HG02884 (cell line): ENCODE measurements around the gene VARS2.
"Not testable (repeated sequence)": the region's sequence is repeated elsewhere in the genome, so short reads cannot be mapped to it uniquely, and the experiment has no call there.

Experiments
- ATAC-seq: cut with Tn5 transposase; IDR thresholded peaks from one replicate; pipeline ENCODE4 v1.9.1; 2021; ENCODE audit warnings: mild to moderate bottlenecking, moderate library complexity; ENCODE audit not compliant: unreplicated experiment

The VARS2 gene

DNA sequence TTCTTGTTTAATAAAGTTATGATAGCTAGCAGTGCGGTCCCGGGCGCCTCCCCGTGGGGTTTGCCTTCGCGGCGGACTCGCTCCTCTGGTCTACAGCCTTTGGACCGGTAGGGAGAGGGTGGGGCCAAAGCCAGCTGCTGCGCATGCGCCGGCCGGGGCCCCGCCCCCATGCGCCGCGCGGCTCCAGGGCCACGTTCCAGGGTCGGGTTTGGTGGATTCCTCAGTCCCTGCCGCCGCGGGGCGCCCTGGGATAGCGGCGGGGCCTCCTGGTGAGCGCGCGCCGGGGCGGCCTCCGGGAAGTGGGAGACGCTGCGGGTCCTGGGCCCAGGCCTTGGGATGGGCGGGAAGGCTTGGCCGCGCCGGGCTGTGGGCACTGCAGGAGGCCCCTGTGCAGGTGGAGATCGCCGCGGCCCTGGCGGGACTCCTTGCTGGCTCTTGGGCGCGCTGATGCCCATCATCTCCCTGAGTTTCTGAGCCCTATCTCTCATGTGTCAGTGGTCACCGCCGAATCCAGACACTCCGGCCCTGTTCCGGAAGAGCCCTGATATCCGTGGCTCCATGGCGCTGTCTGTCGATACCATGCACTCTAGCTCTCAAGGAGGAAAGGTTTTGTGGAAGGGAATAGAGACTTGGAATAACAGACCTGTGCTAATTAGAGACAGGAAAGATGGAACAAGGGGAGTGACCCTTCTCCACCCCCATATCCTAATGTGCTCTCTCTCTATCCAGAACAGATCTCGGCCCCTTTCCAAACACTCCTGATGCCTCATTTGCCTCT lies at the start of gene VARS2:
Gene VARS2 (plus strand): TSS at position 163 of the 778 bp plus-strand sequence. CDS start 599 bp downstream, at position 762.
- peak; percentile 70 for ATAC-seq

- no peak for ATAC-seq
Measured at GRCh38 chr6:30864325-30864724, 49.7 kb upstream of the VARS2 start.

GRCh38 chr6:30869241-30869749 lies 44.7 kb upstream of the VARS2 start:
- not testable (repeated sequence) for ATAC-seq

DNA sequence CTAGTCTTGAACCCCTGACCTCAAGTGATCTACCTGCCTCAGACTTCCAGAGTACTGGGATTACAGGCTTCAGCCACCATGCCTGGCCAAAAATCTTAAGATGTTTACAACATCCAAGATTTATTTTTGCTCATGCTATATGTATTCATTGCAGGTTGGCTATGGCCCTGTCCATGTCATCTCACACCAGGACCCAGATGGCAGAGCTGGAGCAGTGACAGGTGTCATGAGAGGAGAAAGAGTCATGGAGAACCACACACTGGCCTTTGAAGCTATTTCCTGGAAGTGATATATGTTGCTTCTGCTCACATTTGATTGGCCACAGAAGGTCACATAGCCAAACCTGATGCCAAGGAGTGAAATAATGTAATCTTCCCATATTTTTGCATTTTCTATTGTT lies 43.5 kb upstream of the VARS2 start:
- ATAC-seq, result no peak

DNA sequence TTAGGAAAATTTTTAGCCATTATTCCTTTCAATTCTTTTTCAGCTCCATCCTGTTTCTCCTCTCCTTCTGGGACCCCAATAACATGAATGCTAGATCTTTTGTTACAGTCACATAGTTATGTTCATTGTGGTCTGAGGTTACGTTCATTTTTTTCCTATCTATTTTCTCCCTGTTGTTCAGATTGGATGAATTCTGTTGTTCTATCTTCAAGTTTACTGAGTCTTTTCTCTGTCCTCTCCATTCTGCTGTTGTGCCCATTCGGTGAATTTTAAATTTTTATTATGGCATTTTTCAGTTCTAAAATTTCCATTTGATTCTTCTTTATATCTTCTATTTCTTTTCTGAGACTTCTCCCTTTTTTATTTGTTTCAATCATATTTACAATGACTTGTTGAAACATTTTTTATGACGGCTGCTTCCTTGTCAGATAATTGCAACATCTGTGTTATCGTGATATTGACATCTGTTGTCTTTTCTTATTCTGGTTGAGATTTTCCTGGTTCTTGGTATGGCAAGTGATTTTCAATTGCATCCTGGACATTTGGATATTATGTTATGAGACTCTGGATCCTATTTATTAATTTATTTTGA lies 42.4 kb upstream of the VARS2 start:
- no peak for ATAC-seq

- ATAC-seq, result no peak
Measured at GRCh38 chr6:30873137-30873640, 40.8 kb upstream of the VARS2 start.

DNA sequence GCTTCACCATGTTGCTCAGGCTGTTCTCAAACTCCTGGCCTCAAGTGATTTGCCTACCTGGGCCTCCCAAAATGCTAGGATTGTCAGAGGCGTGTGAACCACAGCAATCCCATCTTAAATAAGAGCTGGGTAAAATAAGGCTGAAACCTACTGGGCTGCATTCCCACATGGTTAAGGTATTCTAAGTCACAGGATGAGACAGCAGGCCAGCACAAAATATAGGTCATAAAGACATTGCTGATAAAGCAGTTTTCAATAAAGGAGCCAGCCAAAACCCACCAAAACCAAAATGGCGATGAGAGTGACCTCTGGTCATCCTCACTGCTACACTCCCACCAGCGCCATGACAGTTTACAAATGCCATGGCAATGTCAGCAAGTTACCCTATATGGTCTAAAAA lies 40.2 kb upstream of the VARS2 start:
- ATAC-seq, result not testable (repeated sequence)

DNA sequence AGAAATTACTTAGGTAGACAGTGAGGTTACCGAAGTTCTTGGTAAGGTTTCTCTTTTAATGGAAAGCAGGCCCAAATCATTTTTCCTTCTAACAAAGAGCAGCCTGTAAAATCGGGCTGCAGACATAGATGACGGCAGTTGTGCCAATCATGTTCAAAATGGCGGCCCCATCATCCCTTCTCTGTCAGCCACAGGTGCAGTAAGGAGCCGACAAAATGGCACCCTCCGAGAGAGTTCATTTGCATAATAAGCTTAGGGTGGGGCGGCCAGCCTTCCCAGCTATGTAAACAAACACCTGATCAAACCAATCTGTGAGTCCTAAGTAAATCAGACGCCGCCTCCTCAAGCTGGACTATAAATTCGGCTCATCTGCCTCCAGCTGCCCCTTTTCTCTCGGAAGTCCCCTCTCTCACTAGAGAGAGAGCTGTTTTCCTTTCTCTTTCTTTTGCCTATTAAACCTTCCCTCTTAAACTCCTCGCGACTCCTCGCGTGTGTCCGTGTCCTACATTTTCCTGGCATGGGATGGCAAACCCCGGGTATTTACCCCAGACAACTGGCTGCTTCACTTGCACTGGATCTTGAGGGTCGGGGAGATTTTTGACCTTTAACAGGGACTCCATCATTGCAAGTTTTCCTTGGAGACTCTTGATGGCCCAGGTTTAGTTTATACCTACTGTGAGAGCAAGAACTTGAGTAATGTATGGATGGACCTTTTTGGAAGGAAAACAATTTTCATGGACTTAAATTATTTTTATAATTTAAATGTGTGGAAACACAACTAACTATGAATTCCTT lies 38.6 kb upstream of the VARS2 start:
- no peak for ATAC-seq

DNA sequence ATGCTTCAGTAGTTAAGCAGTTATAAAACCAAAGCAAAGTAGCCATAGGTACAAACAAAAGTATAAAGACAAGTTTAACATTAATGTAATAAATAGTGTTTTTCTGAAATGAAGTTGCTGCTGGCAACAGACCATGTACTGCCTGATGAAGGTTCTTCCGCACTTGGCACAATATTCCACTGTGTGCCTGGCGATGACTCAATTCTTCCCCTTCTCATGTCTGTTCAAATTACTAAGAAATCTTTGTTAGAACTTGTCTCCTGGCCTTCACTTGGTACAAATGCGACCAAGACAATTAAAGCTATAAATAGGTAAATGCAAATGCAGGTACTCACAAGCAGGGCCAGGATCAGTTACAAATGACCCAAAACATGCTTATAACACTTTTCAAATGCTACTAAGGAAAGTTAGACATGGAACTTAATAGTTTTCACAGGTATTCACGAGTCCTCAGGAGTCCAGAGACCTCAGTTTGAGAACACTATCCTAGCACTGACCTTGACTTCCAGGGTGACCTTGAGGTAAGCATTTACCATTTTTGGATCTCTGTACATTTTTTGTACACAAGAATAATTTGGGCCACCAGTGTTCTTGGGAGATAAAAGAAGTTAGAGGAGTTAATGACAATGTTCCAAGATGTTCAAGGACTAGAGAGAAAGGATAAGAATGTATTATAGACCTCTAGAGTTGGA lies 37.9 kb upstream of the VARS2 start:
- ATAC-seq, result no peak

- ATAC-seq, result no peak
Measured at GRCh38 chr6:30877419-30878262, 36.4 kb upstream of the VARS2 start.

GRCh38 chr6:30879684-30880427 lies 34.2 kb upstream of the VARS2 start:
- ATAC-seq, result no peak

DNA sequence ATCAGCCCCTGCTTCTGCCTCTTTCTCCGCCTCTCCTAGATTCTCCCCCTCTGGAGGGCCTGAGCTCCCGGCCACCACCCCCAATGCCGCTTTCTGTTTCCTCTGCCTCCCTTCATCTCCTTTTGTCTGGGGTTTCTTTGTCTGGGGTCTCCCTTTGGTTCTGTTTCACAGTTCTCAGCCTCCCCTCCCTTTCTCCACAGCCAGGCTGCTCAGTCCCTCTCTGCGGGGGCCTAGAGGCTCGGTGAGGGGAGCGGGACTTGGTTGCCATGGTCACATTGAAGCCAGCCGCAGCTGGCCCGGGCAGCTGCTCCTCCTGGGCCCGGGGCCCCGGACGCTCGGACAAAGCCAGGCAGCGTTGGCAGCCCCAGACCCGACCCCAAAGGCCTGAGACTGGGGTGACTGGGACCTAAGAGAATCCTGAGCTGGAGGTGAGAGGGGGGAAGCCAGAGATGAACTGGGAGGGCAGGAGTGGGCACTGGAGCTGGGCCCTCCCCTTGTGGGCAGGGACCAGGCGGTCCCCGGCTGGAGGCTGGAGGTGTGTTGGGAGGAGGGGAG lies 33.3 kb upstream of the VARS2 start:
- no peak for ATAC-seq

- no peak for ATAC-seq
Measured at GRCh38 chr6:30881392-30882203, 32.4 kb upstream of the VARS2 start.

DNA sequence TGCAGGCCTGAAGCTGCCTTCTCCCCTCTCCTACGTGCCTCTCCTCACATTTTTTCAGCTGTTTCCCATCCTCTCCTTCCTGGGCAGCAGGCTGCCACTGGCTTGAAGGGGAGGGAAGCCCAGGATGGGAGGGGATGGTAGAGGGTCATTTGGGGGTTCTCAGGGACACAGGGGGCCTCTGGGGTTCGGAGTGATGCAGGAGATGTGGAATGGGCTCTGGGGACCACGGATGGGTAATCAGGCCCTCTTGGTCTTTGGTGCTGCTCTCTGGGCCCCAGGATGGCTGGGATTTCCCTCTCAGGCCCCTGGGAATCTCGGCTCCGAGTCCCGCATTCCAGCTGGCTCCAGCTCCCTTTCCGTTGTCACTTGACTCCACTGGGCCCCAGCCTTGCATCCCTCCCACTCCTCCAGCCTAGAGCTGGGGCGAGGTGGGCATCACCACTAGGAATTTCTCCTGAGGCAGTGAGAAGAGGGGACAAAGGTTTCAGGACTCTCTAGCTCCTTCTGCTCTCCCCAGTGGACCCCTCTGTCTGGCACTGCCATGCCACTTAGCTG lies 31.8 kb upstream of the VARS2 start:
- no peak for ATAC-seq

GRCh38 chr6:30882759-30883684 lies 31.0 kb upstream of the VARS2 start:
- no peak for ATAC-seq

DNA sequence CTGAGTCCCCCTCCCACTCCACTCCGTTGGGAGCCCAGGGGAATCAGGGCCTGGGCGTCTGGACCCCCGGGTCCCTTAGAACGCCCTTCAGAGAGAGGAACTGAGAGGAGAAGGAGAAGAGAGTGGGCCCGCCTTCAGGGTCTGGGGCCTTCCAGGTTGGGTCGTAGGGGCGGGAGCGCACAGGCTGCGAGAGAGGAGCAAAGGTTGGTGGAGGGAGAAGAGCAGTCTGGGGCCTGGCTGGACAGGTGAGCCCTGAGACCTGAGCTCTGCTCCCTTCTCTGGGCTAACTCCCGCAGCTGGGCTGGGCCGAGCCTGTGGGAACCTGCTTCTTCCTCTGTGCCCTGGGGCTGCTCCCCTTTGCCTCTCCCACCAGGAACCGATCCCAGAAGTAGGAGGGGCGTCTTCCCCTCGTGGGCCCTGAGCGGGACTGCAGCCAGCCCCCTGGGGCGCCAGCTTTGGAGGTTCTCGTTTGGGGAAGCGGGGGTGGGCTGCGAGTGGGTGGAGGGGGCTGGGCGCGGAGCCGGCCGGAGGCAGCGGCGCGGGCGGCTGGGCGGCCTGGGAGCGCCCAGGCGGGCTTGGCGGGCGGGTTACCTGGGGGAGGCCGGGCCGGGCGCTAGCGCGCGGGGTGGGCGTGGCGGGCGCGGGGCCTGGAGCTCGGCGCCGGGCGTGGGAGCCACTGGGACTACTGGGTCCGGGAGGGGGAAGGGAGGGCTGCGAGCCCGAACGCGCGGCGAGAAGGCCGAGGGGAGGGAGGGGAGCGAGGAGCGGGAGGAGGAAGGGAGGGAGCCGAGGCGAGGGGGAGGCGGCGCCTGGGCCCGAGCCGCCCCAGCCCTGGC lies 30.1 kb upstream of the VARS2 start, which contains the start of gene DDR1:
Gene DDR1 (plus strand): TSS at position 835 of the 836 bp plus-strand sequence. CDS start 4,211 bp downstream, outside the sequence.
- no peak for ATAC-seq
